Astrocyte (in vitro differentiated cells and primary cell): Measurements from ENCODE around the gene CRB2. TPM values are rescaled to one million over a fixed set of nuclear protein-coding genes. Genes with fewer than 3 reads are reported as not detected.

Experiments
- DNase-seq: peaks from one replicate; pipeline ENCODE4 v3.0.0-alpha.2; 2010; ENCODE audit warnings: low read depth
- FAIRE-seq: peaks from 2 replicates; lab custom pipeline; 2011; peaks lifted over from hg19 to GRCh38; lab: Jason Lieb, UNC
- H2AFZ ChIP-seq: 2 replicates; pipeline ENCODE4 v1.6.0; 2012; ENCODE audit warnings: low read depth, low read length, inconsistent platforms
- H3K27ac ChIP-seq: 2 replicates; pipeline ENCODE4 v1.5.1; 2011; ENCODE audit warnings: low read depth, low read length, inconsistent platforms
- H3K27me3 ChIP-seq: 2 replicates; pipeline ENCODE4 v1.6.0; 2011; ENCODE audit warnings: low read length, inconsistent platforms; ENCODE audit not compliant: insufficient read depth
- H3K36me3 ChIP-seq: 2 replicates; pipeline ENCODE4 v1.5.1; 2011; ENCODE audit warnings: low read length, inconsistent platforms; ENCODE audit not compliant: insufficient read depth
- H3K4me1 ChIP-seq: 2 replicates; pipeline ENCODE4 v1.5.1; 2011; ENCODE audit warnings: low read length, inconsistent platforms; ENCODE audit not compliant: insufficient read depth
- H3K4me2 ChIP-seq: 2 replicates; pipeline ENCODE4 v1.6.0; 2012; ENCODE audit warnings: low read length, inconsistent platforms
- H3K4me3 ChIP-seq: 2 replicates; pipeline ENCODE4 v1.5.1; 2011; ENCODE audit warnings: low read depth, mild to moderate bottlenecking, low read length, inconsistent platforms; ENCODE audit not compliant: insufficient read depth
- H3K79me2 ChIP-seq: 2 replicates; pipeline ENCODE4 v1.6.0; 2012; ENCODE audit warnings: mild to moderate bottlenecking, low read length, inconsistent platforms; ENCODE audit not compliant: insufficient read depth
- H3K9ac ChIP-seq: 2 replicates; pipeline ENCODE4 v1.6.0; 2012; ENCODE audit warnings: mild to moderate bottlenecking, low read length, inconsistent platforms
- H3K9me3 ChIP-seq: 2 replicates; pipeline ENCODE4 v1.5.1; 2012; ENCODE audit warnings: low read depth, mild to moderate bottlenecking, low read length, inconsistent platforms; ENCODE audit not compliant: insufficient read depth
- H4K20me1 ChIP-seq: 2 replicates; pipeline ENCODE4 v1.6.0; 2012; ENCODE audit warnings: low read length, inconsistent platforms; ENCODE audit not compliant: insufficient read depth
- H3K27ac Mint-ChIP-seq: one replicate; pipeline ENCODE4 v1.8.0; 2021; ENCODE audit warnings: mild to moderate bottlenecking, mixed read lengths; ENCODE audit not compliant: unreplicated experiment
- H3K27me3 Mint-ChIP-seq: one replicate; pipeline ENCODE4 v1.8.0; 2021; ENCODE audit warnings: low read depth, mixed read lengths; ENCODE audit not compliant: unreplicated experiment
- H3K36me3 Mint-ChIP-seq: one replicate; pipeline ENCODE4 v1.8.0; 2021; ENCODE audit warnings: low read depth, mixed read lengths; ENCODE audit not compliant: unreplicated experiment
- H3K4me1 Mint-ChIP-seq: one replicate; pipeline ENCODE4 v1.8.0; 2021; ENCODE audit warnings: low read depth, mixed read lengths; ENCODE audit not compliant: unreplicated experiment
- H3K4me3 Mint-ChIP-seq: one replicate; pipeline ENCODE4 v1.8.0; 2021; ENCODE audit warnings: mild to moderate bottlenecking, moderate library complexity, mixed read lengths; ENCODE audit not compliant: unreplicated experiment
- H3K9me3 Mint-ChIP-seq: one replicate; pipeline ENCODE4 v1.8.0; 2021; ENCODE audit warnings: mild to moderate bottlenecking, mixed read lengths; ENCODE audit not compliant: unreplicated experiment
- EZH2 ChIP-seq: IDR thresholded peaks from 2 replicates; pipeline ENCODE4 v1.6.1; 2012; ENCODE audit warnings: mild to moderate bottlenecking, low read length, inconsistent platforms; ENCODE audit not compliant: insufficient read depth
- total RNA-seq: library from RNA; stranded (reverse); gene quantifications from 2 replicates; pipeline ENCODE4 v1.2.1, GENCODE V29; 2021
- TF ChIP-seq, protein P1 (sequence below): IDR thresholded peaks from 2 replicates; pipeline ENCODE4 v1.5.1; 2011; ENCODE audit warnings: low read depth, mild to moderate bottlenecking, inconsistent platforms, low read length, moderate library complexity; ENCODE audit not compliant: insufficient read depth

The CRB2 gene
- total RNA-seq, 1 donor from 2014 or later = 2.4 TPM

- Histone ChIP-seq H3K79me2 (no peaks in the 10 kb centered on the region), H3K27ac (no peak overlapping the region)
- no peak for FAIRE-seq
Measured at GRCh38 chr9:123399803-123400378, 43.9 kb downstream of the CRB2 start.

GRCh38 chr9:123400926-123401503, 45.0 kb downstream of the CRB2 start:
- peaks cover 3% of the 10 kb centered on the region for H4K20me1 ChIP-seq
- H3K4me1 Mint-ChIP-seq = peaks cover 2% of the 10 kb centered on the region
- no peaks in the 10 kb centered on the region for H3K9me3 ChIP-seq
- TF ChIP-seq EZH2 = no peak
- TF ChIP-seq, protein P1, sequence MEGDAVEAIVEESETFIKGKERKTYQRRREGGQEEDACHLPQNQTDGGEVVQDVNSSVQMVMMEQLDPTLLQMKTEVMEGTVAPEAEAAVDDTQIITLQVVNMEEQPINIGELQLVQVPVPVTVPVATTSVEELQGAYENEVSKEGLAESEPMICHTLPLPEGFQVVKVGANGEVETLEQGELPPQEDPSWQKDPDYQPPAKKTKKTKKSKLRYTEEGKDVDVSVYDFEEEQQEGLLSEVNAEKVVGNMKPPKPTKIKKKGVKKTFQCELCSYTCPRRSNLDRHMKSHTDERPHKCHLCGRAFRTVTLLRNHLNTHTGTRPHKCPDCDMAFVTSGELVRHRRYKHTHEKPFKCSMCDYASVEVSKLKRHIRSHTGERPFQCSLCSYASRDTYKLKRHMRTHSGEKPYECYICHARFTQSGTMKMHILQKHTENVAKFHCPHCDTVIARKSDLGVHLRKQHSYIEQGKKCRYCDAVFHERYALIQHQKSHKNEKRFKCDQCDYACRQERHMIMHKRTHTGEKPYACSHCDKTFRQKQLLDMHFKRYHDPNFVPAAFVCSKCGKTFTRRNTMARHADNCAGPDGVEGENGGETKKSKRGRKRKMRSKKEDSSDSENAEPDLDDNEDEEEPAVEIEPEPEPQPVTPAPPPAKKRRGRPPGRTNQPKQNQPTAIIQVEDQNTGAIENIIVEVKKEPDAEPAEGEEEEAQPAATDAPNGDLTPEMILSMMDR = no peak
- H3K4me3 Mint-ChIP-seq = no peak overlapping the region
- no peaks in the 10 kb centered on the region for H3K79me2 ChIP-seq
- H3K4me1 ChIP-seq = no peaks in the 10 kb centered on the region
- peaks cover 2% of the 10 kb centered on the region for H3K27me3 ChIP-seq
- H3K36me3 ChIP-seq = no peaks in the 10 kb centered on the region
- H3K4me3 ChIP-seq = no peak overlapping the region
- peaks cover 28% of the 10 kb centered on the region for H3K27me3 Mint-ChIP-seq
- no peak overlapping the region for H3K9ac ChIP-seq
- H3K9me3 Mint-ChIP-seq = no peaks in the 10 kb centered on the region
- H3K36me3 Mint-ChIP-seq = peaks cover 3% of the 10 kb centered on the region
- H3K27ac ChIP-seq = no peak overlapping the region
- DNase-seq (no peak), FAIRE-seq (no peak)
- no peak overlapping the region for H3K27ac Mint-ChIP-seq
- H2AFZ ChIP-seq = no peak overlapping the region
- H3K4me2 ChIP-seq = no peak overlapping the region

More at GRCh38 chr9:123399803-123400378, 43.9 kb downstream of the CRB2 start:
- H3K9ac ChIP-seq = no peak overlapping the region
- H3K4me3 ChIP-seq = no peak overlapping the region
- peaks cover 3% of the 10 kb centered on the region for H4K20me1 ChIP-seq
- DNase-seq = no peak
- peaks cover 3% of the 10 kb centered on the region for H3K36me3 Mint-ChIP-seq
- no peak for TF ChIP-seq EZH2
- TF ChIP-seq, protein P1 = peak; percentile 28
- H3K27ac Mint-ChIP-seq = no peak overlapping the region
- H2AFZ ChIP-seq = no peak overlapping the region
- no peaks in the 10 kb centered on the region for H3K36me3 ChIP-seq
- peaks cover 1% of the 10 kb centered on the region for H3K9me3 Mint-ChIP-seq
- no peaks in the 10 kb centered on the region for H3K9me3 ChIP-seq
- peaks cover 30% of the 10 kb centered on the region for H3K27me3 Mint-ChIP-seq
- peaks cover 6% of the 10 kb centered on the region for H3K4me1 Mint-ChIP-seq
- H3K4me3 Mint-ChIP-seq = no peak overlapping the region
- H3K27me3 ChIP-seq = peaks cover 2% of the 10 kb centered on the region
- no peaks in the 10 kb centered on the region for H3K4me1 ChIP-seq
- no peak overlapping the region for H3K4me2 ChIP-seq
